CD1c-positive myeloid dendritic cell (primary cell): ENCODE data around the gene TTN.

Experiments
- DNase-seq: peaks from one replicate; pipeline ENCODE4 v3.0.0-alpha.2; 2016; ENCODE audit errors: extremely low spot score

Gene TTN

DNA sequence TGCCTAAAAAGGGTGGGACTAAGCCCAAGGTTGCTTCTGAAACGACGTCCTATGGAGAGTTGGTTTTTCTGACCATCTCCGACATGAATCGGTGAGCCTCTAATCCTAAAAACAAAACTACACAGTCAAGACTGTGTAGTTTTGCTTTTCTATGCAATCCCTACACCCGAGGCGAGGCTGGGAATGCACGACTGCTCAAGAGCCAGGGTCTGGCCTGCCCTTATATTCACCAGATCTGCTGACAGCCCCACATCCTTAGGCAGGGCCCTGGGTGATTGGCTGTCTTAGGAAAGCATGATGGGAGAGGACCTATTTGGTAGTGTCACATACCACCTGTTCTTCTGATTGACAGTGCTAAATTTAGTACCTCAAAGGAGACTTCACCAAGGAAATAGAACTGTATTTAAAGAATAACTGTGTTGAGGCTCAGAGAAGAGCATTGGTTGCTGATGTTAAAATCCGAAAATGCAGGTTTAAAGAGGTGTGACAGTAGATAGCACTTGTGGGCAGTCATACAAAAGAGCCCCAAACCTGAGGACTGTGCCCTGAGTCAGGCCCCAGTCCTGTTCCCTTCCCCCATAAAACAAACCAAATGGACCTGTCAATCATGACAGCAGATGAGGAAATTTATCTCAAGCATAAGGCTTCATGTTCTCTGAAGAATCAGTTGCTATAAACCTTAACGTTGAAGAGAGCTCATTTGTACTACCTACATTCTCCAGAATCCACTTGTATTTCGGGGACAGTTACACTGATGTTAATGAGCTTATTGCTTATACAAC, at the start of gene TTN:
Gene TTN, minus strand, starts transcription at position 197 of the 782 bp plus-strand sequence. CDS start 2,781 bp downstream, outside the sequence.
- no peak for DNase-seq

DNA sequence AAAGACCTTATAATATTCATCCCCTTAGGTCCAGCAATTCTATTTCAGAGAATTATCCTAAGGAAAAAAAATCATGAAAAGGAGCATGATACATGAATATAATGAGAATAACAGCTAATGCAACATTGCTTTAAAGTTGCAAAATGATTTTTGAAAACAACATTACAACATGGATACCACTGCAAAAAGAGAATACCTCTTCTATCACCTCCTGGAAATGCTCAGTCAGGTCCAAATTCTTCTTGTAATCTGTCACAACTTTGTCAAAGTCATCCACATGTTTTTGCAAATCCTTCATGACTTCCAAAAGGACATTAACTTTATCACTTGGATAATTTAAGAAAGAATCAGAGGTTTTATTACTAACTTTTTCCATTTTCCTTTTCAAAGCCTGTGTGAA, 47.9 kb upstream of the TTN start:
- no peak for DNase-seq

DNA sequence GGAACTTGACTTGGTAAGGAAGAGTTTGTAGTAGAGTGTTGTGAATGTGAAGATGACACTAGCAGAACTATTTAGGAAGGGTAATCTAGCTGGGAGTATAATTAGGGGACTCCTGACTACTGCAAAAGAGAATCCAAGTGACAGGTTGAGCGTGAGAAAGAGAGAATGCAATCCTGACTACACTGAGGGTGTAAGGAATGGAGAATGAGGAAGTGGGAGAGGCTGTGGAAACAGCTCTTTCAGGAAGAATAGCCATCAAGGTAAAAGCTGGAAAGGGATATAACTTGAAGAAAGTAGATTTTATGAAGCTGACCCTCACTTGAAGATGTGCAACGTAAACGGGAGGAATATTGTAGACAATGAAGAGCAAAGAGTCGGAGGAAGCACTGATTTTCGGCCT, 41.1 kb upstream of the TTN start:
- DNase-seq, result no peak

DNA sequence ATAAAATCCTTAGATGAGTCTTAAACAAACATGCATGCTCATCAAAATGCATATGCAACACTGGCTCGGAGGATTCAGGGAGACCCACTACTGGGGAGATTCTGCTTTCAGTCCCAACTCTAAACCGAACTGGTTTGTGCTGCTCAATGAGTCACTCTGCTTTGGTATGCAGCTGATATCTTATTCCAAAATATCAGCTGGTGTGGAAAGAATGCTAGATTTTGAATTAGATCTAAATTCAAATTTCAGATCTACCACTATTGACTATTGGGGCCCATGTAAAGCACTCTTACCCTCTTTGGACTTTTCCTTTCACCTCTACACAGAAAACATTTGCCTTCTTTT, 39.2 kb upstream of the TTN start:
- DNase-seq, result no peak

DNA sequence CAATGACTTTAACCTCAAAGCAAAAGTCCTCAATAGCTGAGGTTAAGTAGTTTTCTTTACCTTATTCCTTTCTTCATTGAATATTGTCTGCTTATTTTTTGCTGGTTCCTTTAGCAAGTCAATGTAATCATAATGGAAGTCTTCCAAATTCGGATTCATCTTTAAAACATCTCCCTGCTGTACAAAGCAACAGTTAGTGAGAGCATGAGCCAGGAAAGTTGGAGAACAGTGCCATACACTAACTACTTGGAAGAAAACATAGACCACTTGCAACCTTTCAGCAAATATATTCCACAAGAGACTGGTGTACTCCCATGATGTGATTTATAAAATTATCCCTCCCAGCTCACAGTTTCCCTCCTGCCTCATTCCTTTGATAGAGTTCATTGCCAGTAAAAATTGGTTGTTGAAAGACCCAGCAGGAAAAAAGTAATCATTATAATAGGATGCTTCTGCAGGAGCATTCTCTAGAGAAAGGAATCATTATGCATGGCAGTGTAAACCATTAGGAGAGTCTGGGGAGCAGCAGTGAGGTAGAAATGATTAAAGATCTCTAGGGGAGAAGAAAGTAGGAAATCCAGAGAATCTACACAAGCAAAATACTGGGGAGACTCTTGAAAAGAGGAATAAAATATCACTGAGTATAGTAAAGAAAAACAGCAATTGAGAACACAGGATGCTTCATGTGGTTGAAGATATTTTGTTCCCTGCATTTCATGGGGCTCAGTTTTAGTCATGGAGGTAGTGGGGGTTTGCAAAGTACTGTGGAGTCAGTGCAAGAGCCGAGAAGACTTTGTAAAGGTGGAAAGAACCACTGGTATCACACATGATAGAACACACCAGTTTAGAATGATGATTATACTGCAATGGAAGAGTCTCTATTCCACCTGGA, 38.6 kb upstream of the TTN start:
- no peak for DNase-seq

GRCh38 chr2:178844701-178845100, 37.5 kb upstream of the TTN start:
- no peak for DNase-seq

DNA sequence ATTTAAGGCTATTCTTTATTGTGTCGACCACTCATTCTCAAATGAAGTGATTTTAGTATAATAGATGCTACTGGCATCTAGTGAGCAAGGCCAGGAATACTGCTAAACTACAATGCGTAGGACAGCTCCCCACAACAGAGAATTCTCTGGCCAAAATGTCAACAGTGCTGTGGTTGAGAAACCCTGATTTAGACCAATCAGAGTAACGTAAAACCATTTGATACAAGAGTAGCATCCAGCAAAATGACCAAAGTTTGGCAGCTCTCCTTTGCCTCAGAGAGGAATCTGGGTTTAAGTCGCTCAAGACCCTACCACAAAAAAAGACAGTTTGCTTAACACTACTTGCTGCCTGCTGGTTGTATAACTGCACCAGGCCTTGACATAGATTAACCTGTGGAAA, 37.0 kb upstream of the TTN start:
- DNase-seq, result no peak

- DNase-seq, result no peak
These were observed 36.5 kb upstream of the TTN start for GRCh38 chr2:178843697-178844096.

GRCh38 chr2:178836807-178837206, 29.6 kb upstream of the TTN start:
- DNase-seq, result no peak

DNA sequence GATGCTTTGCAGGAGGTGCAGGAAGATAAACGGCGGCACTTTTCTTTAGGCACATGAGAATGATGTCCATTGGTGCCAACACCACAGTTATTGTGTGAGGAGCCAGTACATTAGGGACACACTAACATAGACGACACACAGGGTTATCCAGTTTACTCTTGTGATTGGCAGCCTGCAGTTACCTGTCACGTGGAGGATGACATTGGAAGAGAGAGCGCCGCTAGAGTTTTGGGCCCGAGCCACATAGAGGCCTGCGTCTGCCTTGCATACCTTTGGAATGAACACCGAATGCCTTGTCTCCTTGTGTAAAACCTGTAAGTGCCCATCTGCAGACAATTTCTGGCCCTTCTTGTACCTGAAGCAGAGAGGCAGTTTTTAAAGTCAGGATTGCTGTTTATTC, 26.9 kb upstream of the TTN start:
- DNase-seq, result no peak

GRCh38 chr2:178833382-178833781, 26.2 kb upstream of the TTN start:
- no peak for DNase-seq

GRCh38 chr2:178830451-178830850, 23.2 kb upstream of the TTN start:
- DNase-seq, result no peak

DNA sequence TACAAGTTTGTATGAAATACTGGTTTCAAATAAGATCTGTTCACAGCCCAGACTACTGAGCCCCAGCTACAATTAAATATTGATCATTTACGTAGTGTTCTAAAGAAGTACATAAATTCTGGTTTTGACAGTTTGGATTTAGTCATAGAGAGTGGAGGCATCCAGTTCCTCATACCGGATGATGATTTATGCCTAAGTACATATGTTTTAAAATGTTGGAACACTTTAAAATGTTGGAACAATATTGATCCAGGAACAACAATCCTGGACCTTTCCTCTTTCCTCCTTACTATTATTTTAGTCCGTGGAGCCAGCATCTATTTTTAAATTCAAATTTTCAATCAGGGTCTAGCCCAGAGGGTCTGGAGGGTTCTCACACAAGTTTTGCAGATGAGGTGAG, 22.8 kb upstream of the TTN start:
- no peak for DNase-seq

DNA sequence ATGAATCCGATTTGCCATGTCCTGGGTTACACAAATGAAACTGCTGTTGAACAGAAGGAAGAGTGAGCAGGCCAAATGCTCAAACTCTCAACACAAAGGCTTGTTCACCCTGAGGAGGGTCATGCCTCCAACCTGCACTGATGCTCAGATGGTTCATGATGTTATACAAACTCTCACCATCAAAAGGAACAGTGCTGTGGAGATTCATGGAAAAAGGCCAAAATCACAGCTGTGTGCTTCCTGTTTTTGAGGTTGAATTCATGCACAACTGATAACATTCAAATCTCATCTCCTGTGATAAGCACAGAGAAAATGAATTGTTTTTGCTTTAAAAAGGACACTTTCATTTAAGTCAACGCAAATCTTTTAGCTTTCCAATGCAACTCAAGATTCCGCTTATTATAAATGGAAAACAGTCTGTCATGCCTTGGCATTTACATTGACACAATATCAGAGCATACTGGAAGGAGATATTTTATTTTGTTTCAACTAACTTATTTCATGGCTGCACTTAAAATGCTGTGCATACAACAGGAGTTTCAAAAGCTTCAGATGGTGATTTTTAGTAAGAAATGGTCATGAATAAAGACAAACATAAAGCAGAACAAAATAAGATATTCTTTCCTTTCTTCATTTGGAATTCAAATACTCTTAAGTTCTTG, 22.2 kb upstream of the TTN start:
- DNase-seq, result no peak

DNA sequence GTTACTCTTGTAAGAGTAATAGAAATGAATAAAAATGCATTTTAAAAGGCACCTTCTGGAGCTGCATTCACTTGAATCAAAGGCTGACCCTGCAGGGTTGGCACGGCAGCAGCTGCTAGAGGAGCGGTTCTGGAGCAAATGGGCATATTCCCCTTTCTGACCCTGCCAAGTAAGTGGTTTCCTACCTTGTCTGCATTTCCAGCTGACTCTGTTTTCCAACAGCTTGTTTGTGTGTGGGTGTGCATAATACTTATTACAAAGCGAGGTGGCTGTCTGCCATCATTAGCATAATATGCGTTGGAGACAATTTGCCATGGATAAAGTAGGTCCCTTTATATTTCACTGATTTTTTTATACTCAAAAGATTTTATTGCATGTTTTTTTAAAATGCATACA, 21.3 kb upstream of the TTN start:
- no peak for DNase-seq

- no peak for DNase-seq
These were observed 20.7 kb upstream of the TTN start for GRCh38 chr2:178827739-178828485.

- no peak for DNase-seq
These were observed 19.9 kb upstream of the TTN start for GRCh38 chr2:178827111-178827510.

GRCh38 chr2:178825183-178825582, 18.0 kb upstream of the TTN start:
- no peak for DNase-seq

GRCh38 chr2:178824181-178824580, 17.0 kb upstream of the TTN start:
- DNase-seq, result no peak

DNA sequence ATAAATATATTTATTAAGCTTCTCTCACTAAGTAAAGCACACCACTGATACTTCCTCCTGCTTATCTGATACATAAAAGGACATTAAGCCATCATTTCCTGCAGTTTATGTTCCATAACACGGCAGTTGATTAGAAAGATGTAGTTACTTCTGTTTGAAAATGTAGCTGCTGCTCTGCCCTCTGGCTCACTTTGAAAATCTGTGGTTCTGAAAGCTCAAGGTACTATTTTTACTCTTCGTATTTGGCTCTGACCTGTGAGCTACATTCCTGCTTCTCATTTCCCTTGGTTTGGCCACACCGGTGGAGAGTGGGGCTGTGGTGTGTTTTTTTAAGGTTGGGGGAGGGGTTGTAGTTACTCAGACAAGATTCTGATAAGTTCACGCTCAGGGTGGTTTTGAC, 12.8 kb upstream of the TTN start:
- no peak for DNase-seq

DNA sequence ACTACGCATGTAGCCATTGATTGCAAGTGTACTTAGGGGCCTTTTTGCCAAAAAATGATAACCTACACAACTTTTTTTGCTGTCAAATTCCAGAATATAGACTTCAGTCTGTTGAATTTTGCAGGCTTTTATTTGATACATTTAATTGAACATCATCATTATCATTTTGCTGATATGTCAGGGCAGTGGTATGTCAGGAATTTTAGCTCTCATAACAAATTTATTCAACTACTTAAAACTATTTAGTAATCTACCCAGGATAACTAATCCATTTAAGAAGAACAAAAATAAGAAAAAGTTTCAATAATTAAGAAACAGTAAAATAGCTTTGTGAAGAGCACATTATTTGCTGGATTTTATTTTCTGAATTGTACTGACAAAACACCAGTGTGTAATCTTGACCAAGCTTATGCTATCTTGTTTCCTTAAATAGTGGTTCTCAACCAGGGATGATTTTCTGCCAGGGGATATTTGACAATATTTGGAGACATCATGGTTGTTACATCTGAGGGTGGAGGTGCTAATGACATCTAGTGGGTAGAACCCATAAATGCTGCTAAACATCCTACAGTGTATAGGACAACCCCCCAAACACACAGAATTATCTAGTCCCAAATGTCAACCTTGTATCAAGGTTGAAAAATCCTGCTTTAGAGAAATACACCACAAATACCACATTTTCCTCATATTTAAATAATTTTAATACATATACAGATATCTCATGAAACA, 12.1 kb upstream of the TTN start:
- no peak for DNase-seq
